Testis (tissue), 2 donors: ENCODE data around the gene UBE2H.

Experiments
- CTCF ChIP-seq, 3 experiments: fragments of 450-650 bp in 2 of 3; fragments of 200-600 bp in 1 of 3; sonication (generic) in 1 of 3; IDR thresholded peaks; one replicate each; pipeline ENCODE4 v1.5.1; 2016 to 2019; ENCODE audit warnings: antibody characterized with exemption in 3 of 3, mild to moderate bottlenecking in 2 of 3, moderate library complexity in 1 of 3
- POLR2A ChIP-seq: fragments of 450-650 bp; IDR thresholded peaks from one replicate; pipeline ENCODE4 v1.6.1; 2017; ENCODE audit warnings: antibody characterized with exemption, mild to moderate bottlenecking, moderate library complexity

DNA sequence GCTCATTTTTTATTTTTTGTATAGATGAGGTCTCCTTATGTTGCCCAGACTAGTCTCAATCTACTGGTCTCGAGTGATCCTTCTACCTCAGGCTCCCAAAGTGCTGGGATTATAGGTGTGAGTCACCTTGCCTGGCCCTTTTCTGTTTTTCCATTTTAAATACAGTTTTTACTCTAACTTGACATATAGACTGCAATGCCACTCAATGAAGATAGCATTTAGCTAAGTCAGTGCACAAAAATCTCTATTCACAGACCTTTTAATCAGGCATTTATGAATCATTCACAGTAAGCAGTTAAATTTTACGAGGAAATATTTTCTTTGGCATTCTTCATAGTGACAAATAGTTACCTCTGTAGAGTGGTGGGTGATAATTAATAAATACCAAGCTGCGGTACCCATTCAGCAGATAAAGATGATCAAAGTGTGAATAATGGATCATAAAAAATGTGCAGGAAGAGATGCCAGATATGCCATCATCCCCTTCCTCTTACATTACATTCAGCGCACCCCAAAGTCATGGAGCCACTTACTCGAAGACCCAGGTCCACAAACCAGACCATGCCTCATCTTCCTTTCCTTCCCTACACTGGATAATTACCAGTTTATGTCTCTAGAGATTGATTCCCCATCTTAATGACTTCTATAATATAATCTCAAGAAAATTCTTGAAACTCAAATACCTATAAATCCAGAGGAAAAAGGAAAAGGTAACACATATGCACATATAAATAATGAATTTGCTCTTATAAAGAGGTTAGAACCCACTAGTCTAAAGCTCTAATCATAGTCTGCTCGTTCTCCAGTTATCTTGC, 56.0 kb downstream of the UBE2H start:
- TF ChIP-seq CTCF (IDR thresholded peaks at IDR 0.05): no peak
- no peak for TF ChIP-seq POLR2A
